Endothelial cell (in vitro differentiated cells): ENCODE results near the gene MOB3C. TPM values are rescaled to one million over a fixed set of nuclear protein-coding genes. Genes with fewer than 3 reads are reported as not detected.

Experiments
- DNase-seq: peaks from one replicate; pipeline ENCODE4 v3.0.0; 2021; ENCODE audit warnings: low spot score
- H3K27ac Mint-ChIP-seq: one replicate; pipeline ENCODE4 v1.8.0; 2021; ENCODE audit warnings: mixed read lengths, inconsistent platforms; ENCODE audit not compliant: unreplicated experiment
- H3K27me3 Mint-ChIP-seq: one replicate; pipeline ENCODE4 v1.8.0; 2021; ENCODE audit warnings: mild to moderate bottlenecking, moderate library complexity, mixed read lengths, inconsistent platforms; ENCODE audit not compliant: unreplicated experiment
- H3K36me3 Mint-ChIP-seq: one replicate; pipeline ENCODE4 v1.8.0; 2021; ENCODE audit warnings: mild to moderate bottlenecking, low read depth, mixed read lengths, inconsistent platforms; ENCODE audit not compliant: unreplicated experiment
- H3K4me1 Mint-ChIP-seq: one replicate; pipeline ENCODE4 v1.8.0; 2021; ENCODE audit warnings: mild to moderate bottlenecking, mixed read lengths, inconsistent platforms; ENCODE audit not compliant: unreplicated experiment
- H3K4me3 Mint-ChIP-seq: one replicate; pipeline ENCODE4 v1.8.0; 2021; ENCODE audit warnings: mild to moderate bottlenecking, mixed read lengths, inconsistent platforms; ENCODE audit not compliant: unreplicated experiment
- H3K9me3 Mint-ChIP-seq: one replicate; pipeline ENCODE4 v1.8.0; 2021; ENCODE audit warnings: mixed read lengths, inconsistent platforms; ENCODE audit not compliant: unreplicated experiment
- CTCF ChIP-seq: fragments of 200-600 bp; sonication (generic); IDR thresholded peaks from one replicate; pipeline ENCODE4 v1.5.0; 2021; ENCODE audit warnings: antibody characterized with exemption; ENCODE audit not compliant: unreplicated experiment
- total RNA-seq: library from RNA; stranded (reverse); fragmentation: NEBNext Ultra II Directional; extraction: Animal tissue kit (Norgen Biotek cat#: 25700); gene quantifications from one replicate; pipeline ENCODE4 v1.2.1, GENCODE V29; 2021; ENCODE audit not compliant: unreplicated experiment

The MOB3C gene
- total RNA-seq, 1 donor from 2014 or later, result 80.7 TPM

- Mint-ChIP-seq H3K9me3 (no peaks in the 10 kb centered on the region), H3K4me3 (no peak overlapping the region), H3K36me3 (peaks cover 23% of the 10 kb centered on the region), H3K27ac (no peak overlapping the region), H3K4me1 (no peaks in the 10 kb centered on the region), H3K27me3 (peaks cover 6% of the 10 kb centered on the region)
- no peak for DNase-seq
- no peak for TF ChIP-seq CTCF
Observed at GRCh38 chr1:46571691-46572225, 44.9 kb downstream of the MOB3C start.

- no peak for TF ChIP-seq CTCF
- H3K36me3 Mint-ChIP-seq, result peaks cover 28% of the 10 kb centered on the region
- no peaks in the 10 kb centered on the region for H3K4me1 Mint-ChIP-seq
- DNase-seq, result no peak
- no peak overlapping the region for H3K4me3 Mint-ChIP-seq
- peaks cover 3% of the 10 kb centered on the region for H3K27me3 Mint-ChIP-seq
- H3K9me3 Mint-ChIP-seq, result no peaks in the 10 kb centered on the region
- no peak overlapping the region for H3K27ac Mint-ChIP-seq
Observed at GRCh38 chr1:46569884-46570725, 46.5 kb downstream of the MOB3C start.

GRCh38 chr1:46569116-46569515 lies 47.5 kb downstream of the MOB3C start:
- no peak for DNase-seq
- Mint-ChIP-seq H3K27ac (no peak overlapping the region), H3K36me3 (peaks cover 27% of the 10 kb centered on the region), H3K4me3 (no peak overlapping the region), H3K9me3 (no peaks in the 10 kb centered on the region), H3K27me3 (peaks cover 3% of the 10 kb centered on the region), H3K4me1 (no peaks in the 10 kb centered on the region)
- TF ChIP-seq CTCF, result no peak

- TF ChIP-seq CTCF, result no peak
- H3K4me1 Mint-ChIP-seq, result no peaks in the 10 kb centered on the region
Observed at GRCh38 chr1:46568461-46568891, 48.1 kb downstream of the MOB3C start.

GRCh38 chr1:46563341-46563740 lies 53.3 kb downstream of the MOB3C start:
- Mint-ChIP-seq H3K27ac (no peak overlapping the region), H3K27me3 (peaks cover 4% of the 10 kb centered on the region), H3K4me1 (peaks cover 5% of the 10 kb centered on the region), H3K4me3 (peak overlapping the region; percentile 47), H3K9me3 (no peaks in the 10 kb centered on the region), H3K36me3 (peaks cover 38% of the 10 kb centered on the region)
- TF ChIP-seq CTCF, result no peak
- DNase-seq, result no peak

More at GRCh38 chr1:46568461-46568891, 48.1 kb downstream of the MOB3C start:
- Mint-ChIP-seq H3K36me3 (peaks cover 25% of the 10 kb centered on the region), H3K27ac (no peak overlapping the region), H3K27me3 (peaks cover 3% of the 10 kb centered on the region), H3K4me3 (peak overlapping the region; percentile 49), H3K9me3 (no peaks in the 10 kb centered on the region)
- no peak for DNase-seq
